GM12878 (cell line): ENCODE measurements around the gene FIBCD1. TPM values are rescaled to one million over a fixed set of nuclear protein-coding genes. Genes with fewer than 3 reads are reported as not detected.

Experiments
- ATAC-seq: fragments of 200-7000 bp; cut with Tn5 transposase; 3 replicates; pipeline ENCODE4 v1.9.1; 2020; ENCODE audit warnings: mild to moderate bottlenecking, moderate library complexity
- BruUV-seq: library from RNA; stranded (reverse); fragments of 400-500 nt; replicated peaks from 2 replicates; lab custom pipeline; 2021; lab: Mats Ljungman, UMichigan
- CTCF ChIA-PET: fragments of 300-600 bp; sonication (Branson Sonifier 250); formaldehyde crosslinking; extraction: SDS; loops from one replicate; lab custom pipeline; 2021; ENCODE audit warnings: inconsistent platforms; lab: Yijun Ruan, JAX
- POLR2A ChIA-PET: fragments of 350-600 bp; formaldehyde crosslinking; extraction: SDS; loops from one replicate; lab custom pipeline; 2021; ENCODE audit warnings: inconsistent platforms; lab: Charles Lee
- RAD21 ChIA-PET: fragments of 300-600 bp; sonication (Branson Sonifier 250); formaldehyde crosslinking; loops from one replicate; lab custom pipeline; 2023; ENCODE audit warnings: antibody characterized with exemption; ENCODE audit not compliant: unreplicated experiment; lab: Charles Lee
- SMC1A ChIA-PET: fragments of 300-600 bp; sonication (Branson Sonifier 250); formaldehyde crosslinking; loops from one replicate; lab custom pipeline; 2023; ENCODE audit not compliant: unreplicated experiment, uncharacterized antibody; lab: Charles Lee
- DNase-seq: peaks from one replicate; pipeline ENCODE4 v3.0.0-alpha.2; 2011; ENCODE audit warnings: low read depth, low spot score
- FAIRE-seq: peaks from 3 replicates; lab custom pipeline; 2011; peaks lifted over from hg19 to GRCh38; lab: Jason Lieb, UNC
- H2AFZ ChIP-seq: 2 replicates; pipeline ENCODE4 v1.6.0; 2011; ENCODE audit warnings: low read depth, low read length, control low read depth; ENCODE audit not compliant: control insufficient read depth
- H3K27ac ChIP-seq: 2 replicates; pipeline ENCODE4 v1.5.1; 2011; ENCODE audit warnings: control low read depth; ENCODE audit not compliant: control insufficient read depth, insufficient read depth
- H3K27me3 ChIP-seq, 2 experiments: replicated peaks in 1 of 2; 2 replicates each; pipeline versions ENCODE4 v1.6.0 to v1.6.1; 2011; ENCODE audit warnings: low read length in 1 of 2; ENCODE audit not compliant: control insufficient read depth in 2 of 2, insufficient read depth in 2 of 2
- H3K36me3 ChIP-seq, 2 experiments: 2 replicates each; pipeline ENCODE4 v1.5.1; 2011; ENCODE audit warnings: low read length in 1 of 2; ENCODE audit not compliant: control insufficient read depth in 2 of 2, insufficient read depth in 2 of 2
- H3K4me1 ChIP-seq: 2 replicates; pipeline ENCODE4 v1.6.1; 2011; ENCODE audit warnings: mild to moderate bottlenecking, low read length, moderate library complexity, mixed read lengths; ENCODE audit not compliant: control insufficient read depth, insufficient read depth
- H3K4me2 ChIP-seq: 2 replicates; pipeline ENCODE4 v1.6.0; 2011; ENCODE audit warnings: control low read depth; ENCODE audit not compliant: control insufficient read depth, insufficient read depth
- H3K4me3 ChIP-seq: fragments of 200-600 bp; sonication (generic); 2 replicates; pipeline ENCODE4 v1.5.1; 2016
- H3K79me2 ChIP-seq: 2 replicates; pipeline ENCODE4 v1.6.0; 2011; ENCODE audit warnings: low read length; ENCODE audit not compliant: control insufficient read depth, insufficient read depth
- H3K9ac ChIP-seq: 2 replicates; pipeline ENCODE4 v1.8.0; 2011; ENCODE audit warnings: low read length, control low read depth, mixed read lengths; ENCODE audit not compliant: control insufficient read depth, insufficient read depth
- H3K9me3 ChIP-seq: replicated peaks from 3 replicates; pipeline ENCODE4 v1.5.1; 2011; ENCODE audit warnings: mild to moderate bottlenecking, low read length; ENCODE audit not compliant: control insufficient read depth, insufficient read depth
- H4K20me1 ChIP-seq: 2 replicates; pipeline ENCODE4 v1.6.0; 2011; ENCODE audit not compliant: control insufficient read depth, insufficient read depth
- ATF2 ChIP-seq: IDR thresholded peaks from 2 replicates; pipeline ENCODE4 v1.6.1; 2012; ENCODE audit warnings: low read length, inconsistent platforms
- CEBPB ChIP-seq, 2 experiments: fragments of 150-350 bp in 1 of 2; IDR thresholded peaks; 2 replicates each; pipeline ENCODE4 v1.6.1; 2012 to 2014; ENCODE audit warnings: low read depth in 2 of 2, low read length in 2 of 2, borderline replicate concordance in 1 of 2, inconsistent platforms in 1 of 2
- CEBPZ ChIP-seq: fragments of 150-350 bp; IDR thresholded peaks from 2 replicates; pipeline ENCODE4 v1.6.1; 2016; ENCODE audit warnings: low read depth, low read length
- CUX1 ChIP-seq: IDR thresholded peaks from 2 replicates; pipeline ENCODE4 v1.6.1; 2012; ENCODE audit warnings: improper control_type of control experiment, low read depth, low read length; ENCODE audit not compliant: insufficient replicate concordance
- KAT2A ChIP-seq: conservative IDR thresholded peaks from 2 replicates; pipeline ENCODE4 v1.6.1; 2011; ENCODE audit warnings: low read depth, low read length; ENCODE audit not compliant: control insufficient read depth
- NBN ChIP-seq: fragments of 450-650 bp; IDR thresholded peaks from 2 replicates; pipeline ENCODE4 v1.6.1; 2016
- PML ChIP-seq: IDR thresholded peaks from 2 replicates; pipeline ENCODE4 v1.6.1; 2012; ENCODE audit warnings: low read length, inconsistent platforms
- RAD51 ChIP-seq: fragments of 450-650 bp; IDR thresholded peaks from 2 replicates; pipeline ENCODE4 v1.6.1; 2016; ENCODE audit warnings: moderate library complexity, mild to moderate bottlenecking, inconsistent platforms
- SPI1 ChIP-seq: IDR thresholded peaks from 2 replicates; pipeline ENCODE4 v1.6.1; 2011; ENCODE audit warnings: low read depth, mild to moderate bottlenecking, low read length, moderate library complexity, borderline replicate concordance; ENCODE audit not compliant: insufficient read depth
- SREBF2 ChIP-seq: IDR thresholded peaks from 2 replicates; pipeline ENCODE4 v1.6.1; 2012; ENCODE audit warnings: mild to moderate bottlenecking, low read length
- SUPT20H ChIP-seq: IDR thresholded peaks from 2 replicates; pipeline ENCODE4 v1.6.1; 2011; ENCODE audit warnings: low read depth, mild to moderate bottlenecking, low read length, moderate library complexity, borderline replicate concordance; ENCODE audit not compliant: control insufficient read depth
- TARDBP ChIP-seq: IDR thresholded peaks from 2 replicates; pipeline ENCODE4 v1.6.1; 2016; ENCODE audit warnings: borderline replicate concordance
- TCF12 ChIP-seq: IDR thresholded peaks from 2 replicates; pipeline ENCODE4 v1.6.1; 2011; ENCODE audit warnings: low read depth, mild to moderate bottlenecking, low read length
- TCF3 ChIP-seq: IDR thresholded peaks from 2 replicates; pipeline ENCODE4 v1.6.1; 2012; ENCODE audit warnings: low read depth, mild to moderate bottlenecking, low read length, borderline replicate concordance; ENCODE audit not compliant: insufficient read depth
- TCF7 ChIP-seq: IDR thresholded peaks from 2 replicates; pipeline ENCODE4 v1.6.1; 2014; ENCODE audit warnings: antibody characterized with exemption, borderline replicate concordance
- YY1 ChIP-seq: IDR thresholded peaks from 2 replicates; pipeline ENCODE4 v1.6.1; 2011; ENCODE audit warnings: low read depth, mild to moderate bottlenecking, low read length
- ZNF207 ChIP-seq: fragments of 450-650 bp; IDR thresholded peaks from 2 replicates; pipeline ENCODE4 v1.6.1; 2014; ENCODE audit warnings: antibody characterized with exemption, mild to moderate bottlenecking, borderline replicate concordance
- WGBS: methylation state at CpG from one replicate; pipeline ENCODE4 v1.1.6; 2016; ENCODE audit warnings: low lambda C conversion rate; ENCODE audit not compliant: insufficient replicate concordance, insufficient coverage; ENCODE audit errors: missing lambda C conversion rate; 5-methylcytosine and 5-hydroxymethylcytosine counted together
- in situ Hi-C: fragments of 300-500 bp; cut with MboI; formaldehyde crosslinking; loops from 9 replicates; pipeline ENCODE4 v1.14.3; 2018; ENCODE audit warnings: mixed read lengths
- intact Hi-C: fragments of 100-400 bp; cut with micrococcal nuclease; formaldehyde crosslinking; loops from one replicate; pipeline ENCODE4 v1.14.2; 2022; ENCODE audit not compliant: unreplicated experiment
- polyA plus RNA-seq, 11 experiments: library from polyadenylated mRNA; depleted of rRNA in 4 of 11; unstranded in 6 of 11; stranded (reverse) in 5 of 11; fragments of >200 nt; fragmentation: Nextera tagmentation in 4 of 11; fragmentation: Illumina TruSeq in 1 of 11; extraction: Ambion mirVana in 4 of 11; extraction: Trizol in 1 of 11; gene quantifications; 1 replicate in 1 of 11; 2 replicates in 10 of 11; pipeline versions ENCODE4 v1.2.1 to v1.2.3, GENCODE V29; 2011 to 2016; ENCODE audit warnings: inconsistent platforms in 2 of 11, missing spikeins in 2 of 11, low read depth in 1 of 11
- total RNA-seq, 4 experiments: library from RNA; depleted of rRNA in 3 of 4; stranded (reverse); fragments of >200 nt in 3 of 4; fragmentation: Illumina TruSeq in 1 of 4; extraction: Trizol in 1 of 4; gene quantifications; 2 replicates each; pipeline versions ENCODE4 v1.2.1 to v1.2.3, GENCODE V29; 2013 to 2021

FIBCD1 gene
- total and polyA plus RNA-seq, 10 of the 15 experiments (the other 5 are each of a cell fraction or from before 2014, with no cell fraction given) = 0.04 to 0.95 (median 0.25) TPM; not detected in 6

GRCh38 chr9:130963916-130964315, 24.9 kb upstream of the FIBCD1 start:
- H3K36me3 ChIP-seq = no peaks in the 10 kb centered on the region
- in situ Hi-C loops (no loop called here), intact Hi-C loops (no loop called here)
- no peak for FAIRE-seq
- RAD21 ChIA-PET = no interaction called here
- H3K27me3 ChIP-seq = no peaks in the 10 kb centered on the region
- ATAC-seq = no peak
- H3K9me3 ChIP-seq = no peaks in the 10 kb centered on the region; the same call in 2 of the 3 replicates
- SMC1A ChIA-PET = no interaction called here
- H3K4me2 ChIP-seq = no peak overlapping the region
- BruUV-seq = no TSS peak
- H3K9ac ChIP-seq = no peak overlapping the region
- H3K79me2 ChIP-seq = no peaks in the 10 kb centered on the region
- no peak for DNase-seq
- CTCF ChIA-PET = no interaction called here
- H3K27ac ChIP-seq = no peak overlapping the region
- no peaks in the 10 kb centered on the region for H4K20me1 ChIP-seq
- WGBS = 75% methylated on average over 8 of the region's 8 CpGs
- POLR2A ChIA-PET = no interaction called here
- H2AFZ ChIP-seq = no peak overlapping the region
- H3K4me1 ChIP-seq = no peaks in the 10 kb centered on the region
- H3K4me3 ChIP-seq = no peak overlapping the region
- no peak for TF ChIP-seq TARDBP
- TF ChIP-seq ATF2 = no peak
- TF ChIP-seq PML = no peak
- no peak for TF ChIP-seq YY1
- no peak for TF ChIP-seq CUX1
- TF ChIP-seq SPI1 = no peak
- no peak for TF ChIP-seq ZNF207
- TF ChIP-seq CEBPB (IDR thresholded peaks at IDR 0.05; ENCODE audit: borderline replicate concordance in 1 of 2, low read depth in 2 of 2, low read length in 2 of 2) = no peak
- TF ChIP-seq TCF3 = no peak
- TF ChIP-seq SREBF2 = no peak
- no peak for TF ChIP-seq SUPT20H
- TF ChIP-seq TCF12 = no peak
- no peak for TF ChIP-seq KAT2A
- no peak for TF ChIP-seq TCF7
- no peak for TF ChIP-seq NBN
- no peak for TF ChIP-seq RAD51
- TF ChIP-seq CEBPZ = no peak
